OCI-LY1 (cell line): ENCODE results near the gene DCT.

Experiments
- H2AFZ ChIP-seq: fragments of 200-600 bp; sonication (generic), shearing (Covaris generic); 2 replicates; pipeline ENCODE4 v1.6.0; 2014; ENCODE audit warnings: antibody characterized with exemption, mild to moderate bottlenecking, low read length
- H3F3A ChIP-seq: fragments of 200-600 bp; sonication (generic), shearing (Covaris generic); 2 replicates; pipeline ENCODE4 v1.6.0; 2014; ENCODE audit warnings: mild to moderate bottlenecking, antibody characterized with exemption, low read length, moderate library complexity; ENCODE audit not compliant: insufficient read depth
- H3K27ac ChIP-seq: fragments of 200-600 bp; sonication (generic); 2 replicates; pipeline ENCODE4 v1.5.1; 2014; ENCODE audit warnings: low read length, mixed run types, mild to moderate bottlenecking, low read depth; ENCODE audit not compliant: poor library complexity, severe bottlenecking
- H3K27me3 ChIP-seq: fragments of 200-600 bp; sonication (generic); 2 replicates; pipeline ENCODE4 v1.6.0; 2014; ENCODE audit warnings: antibody characterized with exemption, mild to moderate bottlenecking, low read length, moderate library complexity; ENCODE audit not compliant: insufficient read depth
- H3K36me3 ChIP-seq: fragments of 200-600 bp; sonication (generic); 2 replicates; pipeline ENCODE4 v1.6.1; 2014; ENCODE audit warnings: mild to moderate bottlenecking, antibody characterized with exemption, low read length, moderate library complexity, mixed read lengths; ENCODE audit not compliant: insufficient read depth
- H3K4me1 ChIP-seq: fragments of 200-600 bp; sonication (generic); 2 replicates; pipeline ENCODE4 v1.5.1; 2014; ENCODE audit warnings: mild to moderate bottlenecking, low read length, moderate library complexity; ENCODE audit not compliant: insufficient read depth, severe bottlenecking
- H3K4me2 ChIP-seq: fragments of 200-600 bp; sonication (generic), shearing (Covaris generic); 2 replicates; pipeline ENCODE4 v1.6.1; 2014; ENCODE audit warnings: low read length
- H3K4me3 ChIP-seq: fragments of 200-600 bp; sonication (generic); 2 replicates; pipeline ENCODE4 v1.5.1; 2014; ENCODE audit warnings: low read length, low read depth, mild to moderate bottlenecking, mixed read lengths; ENCODE audit not compliant: poor library complexity, severe bottlenecking
- H3K79me2 ChIP-seq: fragments of 200-600 bp; shearing (Covaris generic); 2 replicates; pipeline ENCODE4 v1.6.1; 2016; ENCODE audit warnings: mixed run types, low read length, mixed read lengths; ENCODE audit not compliant: insufficient read depth
- H3K9ac ChIP-seq: fragments of 200-600 bp; sonication (generic), shearing (Covaris generic); 2 replicates; pipeline ENCODE4 v1.6.1; 2014; ENCODE audit warnings: mild to moderate bottlenecking, low read length, mixed read lengths
- H3K9me2 ChIP-seq: fragments of 200-600 bp; sonication (generic), shearing (Covaris generic); 2 replicates; pipeline ENCODE4 v1.6.1; 2014; ENCODE audit warnings: low read depth, mild to moderate bottlenecking, low read length, mixed read lengths
- H3K9me3 ChIP-seq: fragments of 200-600 bp; shearing (Covaris generic); 2 replicates; pipeline ENCODE4 v1.6.1; 2014; ENCODE audit warnings: low read length, mixed read lengths
- H4K20me1 ChIP-seq: fragments of 200-600 bp; sonication (generic), shearing (Covaris generic); 2 replicates; pipeline ENCODE4 v1.6.0; 2016; ENCODE audit warnings: mild to moderate bottlenecking, low read length; ENCODE audit not compliant: insufficient read depth
- EZH2 ChIP-seq: fragments of 200-600 bp; sonication (generic), shearing (Covaris generic); IDR thresholded peaks from 2 replicates; pipeline ENCODE4 v1.8.0; 2017; ENCODE audit warnings: borderline replicate concordance, mixed run types, mild to moderate bottlenecking, antibody characterized with exemption, low read length, moderate library complexity, mixed read lengths
- TF ChIP-seq, protein P1 (sequence below): fragments of 200-600 bp; sonication (generic), shearing (Covaris generic); IDR thresholded peaks from 2 replicates; pipeline ENCODE4 v1.5.1; 2017; ENCODE audit warnings: mild to moderate bottlenecking, antibody characterized with exemption, low read length, moderate library complexity, mixed read lengths

Gene DCT

DNA sequence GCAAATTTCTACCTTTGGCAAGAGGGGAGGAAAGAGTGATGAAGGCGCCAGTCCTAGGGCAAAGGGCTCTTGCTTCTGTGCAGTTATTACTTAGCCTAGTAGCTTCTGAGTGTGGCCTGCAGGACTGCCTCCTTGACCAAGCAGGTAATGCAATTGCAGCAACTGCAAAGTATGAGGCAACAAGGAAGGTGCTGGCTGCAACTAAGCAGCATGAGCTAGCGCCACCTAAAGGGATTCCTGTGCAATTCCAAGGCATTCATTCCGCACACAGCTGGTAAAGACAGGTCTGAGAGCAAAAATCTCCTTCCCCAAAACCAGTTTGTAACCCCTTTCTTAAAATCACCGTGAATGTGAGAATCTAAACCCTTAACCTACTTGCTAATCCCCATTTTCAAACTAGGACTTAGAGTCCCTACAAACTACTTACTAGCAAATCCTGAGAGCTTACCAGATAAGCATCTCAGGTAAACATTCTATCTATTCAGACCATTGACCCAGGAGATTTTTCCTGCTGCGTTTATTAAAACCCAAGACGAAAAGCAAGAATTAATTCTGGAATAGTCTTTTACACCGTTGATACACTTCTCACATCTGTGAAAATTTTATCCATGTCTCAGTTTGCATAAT is 62.9 kb downstream of the DCT start:
- Histone ChIP-seq H3K27me3 (no peaks in the 10 kb centered on the region), H3F3A (no peaks in the 10 kb centered on the region), H3K36me3 (no peaks in the 10 kb centered on the region), H3K4me2 (no peak overlapping the region), H2AFZ (no peak overlapping the region), H3K9me3 (no peaks in the 10 kb centered on the region), H3K4me3 (no peak overlapping the region), H3K27ac (no peak overlapping the region), H3K4me1 (no peaks in the 10 kb centered on the region), H3K79me2 (no peaks in the 10 kb centered on the region), H3K9me2 (no peaks in the 10 kb centered on the region), H3K9ac (no peak overlapping the region), H4K20me1 (no peaks in the 10 kb centered on the region)
- TF ChIP-seq, protein P1, sequence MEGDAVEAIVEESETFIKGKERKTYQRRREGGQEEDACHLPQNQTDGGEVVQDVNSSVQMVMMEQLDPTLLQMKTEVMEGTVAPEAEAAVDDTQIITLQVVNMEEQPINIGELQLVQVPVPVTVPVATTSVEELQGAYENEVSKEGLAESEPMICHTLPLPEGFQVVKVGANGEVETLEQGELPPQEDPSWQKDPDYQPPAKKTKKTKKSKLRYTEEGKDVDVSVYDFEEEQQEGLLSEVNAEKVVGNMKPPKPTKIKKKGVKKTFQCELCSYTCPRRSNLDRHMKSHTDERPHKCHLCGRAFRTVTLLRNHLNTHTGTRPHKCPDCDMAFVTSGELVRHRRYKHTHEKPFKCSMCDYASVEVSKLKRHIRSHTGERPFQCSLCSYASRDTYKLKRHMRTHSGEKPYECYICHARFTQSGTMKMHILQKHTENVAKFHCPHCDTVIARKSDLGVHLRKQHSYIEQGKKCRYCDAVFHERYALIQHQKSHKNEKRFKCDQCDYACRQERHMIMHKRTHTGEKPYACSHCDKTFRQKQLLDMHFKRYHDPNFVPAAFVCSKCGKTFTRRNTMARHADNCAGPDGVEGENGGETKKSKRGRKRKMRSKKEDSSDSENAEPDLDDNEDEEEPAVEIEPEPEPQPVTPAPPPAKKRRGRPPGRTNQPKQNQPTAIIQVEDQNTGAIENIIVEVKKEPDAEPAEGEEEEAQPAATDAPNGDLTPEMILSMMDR: peak; percentile 60
- TF ChIP-seq EZH2: no peak

DNA sequence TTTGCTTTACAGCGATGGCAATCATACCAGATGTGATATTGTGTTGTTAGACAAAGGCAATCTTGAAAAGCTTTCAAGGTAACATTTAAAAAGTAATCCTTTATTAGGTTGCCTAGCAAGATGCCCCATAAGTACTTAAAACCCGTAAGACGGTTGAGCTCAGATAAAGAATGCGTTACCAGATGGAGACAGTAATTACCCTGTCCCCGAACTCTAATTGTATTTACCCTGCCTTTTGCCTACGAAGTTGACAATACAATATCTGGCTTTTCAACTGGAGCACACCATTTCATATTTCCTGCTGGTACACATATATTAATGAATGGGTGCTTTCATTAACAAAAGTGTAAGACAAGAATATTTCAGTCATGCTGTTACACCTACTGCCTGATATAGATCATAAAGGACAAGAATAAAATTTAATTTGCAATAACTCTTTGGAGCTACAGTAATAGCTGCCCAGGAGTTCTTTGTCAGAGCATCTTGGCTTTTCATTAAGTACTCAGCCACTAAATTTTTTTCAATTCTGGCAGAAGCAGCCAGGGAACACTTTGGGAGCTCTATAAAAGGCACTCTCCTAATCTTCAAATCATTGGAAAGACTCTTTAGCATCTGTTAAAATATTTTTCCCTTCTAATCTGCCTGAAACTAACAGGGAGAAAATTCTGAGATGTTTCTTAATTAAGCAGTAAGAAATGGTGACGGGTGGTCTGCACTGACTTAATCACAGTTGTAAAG is 63.8 kb downstream of the DCT start:
- no peak overlapping the region for H3K27ac ChIP-seq
- no peak overlapping the region for H3K4me3 ChIP-seq
- no peak overlapping the region for H3K4me2 ChIP-seq
- H3K9me2 ChIP-seq: no peaks in the 10 kb centered on the region
- no peak overlapping the region for H3K9ac ChIP-seq
- no peaks in the 10 kb centered on the region for H3K4me1 ChIP-seq
- no peaks in the 10 kb centered on the region for H3K36me3 ChIP-seq
- H3K9me3 ChIP-seq: no peaks in the 10 kb centered on the region
- no peaks in the 10 kb centered on the region for H4K20me1 ChIP-seq
- no peaks in the 10 kb centered on the region for H3F3A ChIP-seq
- H3K27me3 ChIP-seq: no peaks in the 10 kb centered on the region
- no peak for TF ChIP-seq EZH2
- TF ChIP-seq, protein P1: no peak
- H3K79me2 ChIP-seq: no peaks in the 10 kb centered on the region
- no peak overlapping the region for H2AFZ ChIP-seq

DNA sequence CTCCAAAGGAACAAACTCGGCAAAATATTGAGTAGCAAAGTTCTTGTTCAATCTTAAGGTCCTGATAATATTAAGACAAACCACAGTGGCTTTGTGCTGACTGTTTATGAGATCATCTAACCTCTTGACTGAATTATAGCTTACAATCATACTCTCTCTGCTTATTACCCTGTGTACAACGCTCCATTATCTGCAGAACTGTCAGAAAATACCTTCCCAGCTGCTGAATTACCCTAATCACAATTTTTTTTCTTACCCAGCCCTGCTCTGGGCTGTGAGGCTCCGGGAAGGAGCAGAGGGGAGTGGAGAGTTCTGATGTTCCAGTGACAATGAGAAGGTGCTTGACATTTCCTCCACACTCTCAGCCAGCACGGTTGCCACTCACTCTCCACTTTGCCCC is 64.8 kb downstream of the DCT start:
- Histone ChIP-seq H3K9me3 (no peaks in the 10 kb centered on the region), H3K79me2 (no peaks in the 10 kb centered on the region), H3K4me3 (no peak overlapping the region), H3K9me2 (no peaks in the 10 kb centered on the region), H3F3A (no peaks in the 10 kb centered on the region), H3K4me2 (no peak overlapping the region), H3K9ac (no peak overlapping the region), H3K36me3 (no peaks in the 10 kb centered on the region), H2AFZ (no peak overlapping the region), H3K27me3 (no peaks in the 10 kb centered on the region), H4K20me1 (no peaks in the 10 kb centered on the region), H3K27ac (no peak overlapping the region), H3K4me1 (no peaks in the 10 kb centered on the region)
- no peak for TF ChIP-seq EZH2
- TF ChIP-seq, protein P1: no peak
